GM18861 (cell line): ENCODE results near the gene INO80.

Source experiments
- ATAC-seq: cut with Tn5 transposase; IDR thresholded peaks from one replicate; pipeline ENCODE4 v1.9.1; 2021; ENCODE audit not compliant: unreplicated experiment

INO80 gene

GRCh38 chr15:41048852-41049251, 67.2 kb downstream of the INO80 start:
- no peak for ATAC-seq

- ATAC-seq, result peak; percentile 52
These were observed 67.7 kb downstream of the INO80 start for GRCh38 chr15:41048397-41048796.

- ATAC-seq, result no peak
These were observed 68.6 kb downstream of the INO80 start for GRCh38 chr15:41047474-41047873.

GRCh38 chr15:41043276-41043951, 72.7 kb downstream of the INO80 start:
- ATAC-seq, result no peak

- no peak for ATAC-seq
These were observed 73.2 kb downstream of the INO80 start for GRCh38 chr15:41042851-41043250.

GRCh38 chr15:41039121-41039520, 77.0 kb downstream of the INO80 start:
- ATAC-seq, result no peak

GRCh38 chr15:41032079-41032328, 84.1 kb downstream of the INO80 start:
- no peak for ATAC-seq

GRCh38 chr15:41031232-41032078, 84.6 kb downstream of the INO80 start:
- no peak for ATAC-seq

- ATAC-seq, result no peak
These were observed 87.2 kb downstream of the INO80 start for GRCh38 chr15:41028853-41029252.

- no peak for ATAC-seq
These were observed 90.7 kb downstream of the INO80 start for GRCh38 chr15:41025393-41025792.

GRCh38 chr15:41024885-41025284, 91.2 kb downstream of the INO80 start:
- no peak for ATAC-seq

GRCh38 chr15:41024131-41024530, 91.9 kb downstream of the INO80 start:
- ATAC-seq, result no peak

GRCh38 chr15:41022487-41023090, 93.5 kb downstream of the INO80 start:
- no peak for ATAC-seq

- ATAC-seq, result no peak
These were observed 95.3 kb downstream of the INO80 start for GRCh38 chr15:41020829-41021228.

GRCh38 chr15:41020311-41020710, 95.8 kb downstream of the INO80 start:
- no peak for ATAC-seq

- ATAC-seq, result no peak
These were observed 96.9 kb downstream of the INO80 start for GRCh38 chr15:41019174-41019573.

- ATAC-seq, result no peak
These were observed 97.5 kb downstream of the INO80 start for GRCh38 chr15:41018534-41018933.

- no peak for ATAC-seq
These were observed 98.9 kb downstream of the INO80 start for GRCh38 chr15:41017066-41017735.

GRCh38 chr15:41013691-41014414, 102.2 kb downstream of the INO80 start:
- no peak for ATAC-seq

GRCh38 chr15:41011055-41011815, 104.8 kb downstream of the INO80 start:
- no peak for ATAC-seq
